K562 (cell line): ENCODE data around the gene DNAAF8. TPM values are rescaled to one million over a fixed set of nuclear protein-coding genes. Genes with fewer than 3 reads are reported as not detected.

Experiments used
- CCNT2 ChIP-seq: IDR thresholded peaks from 2 replicates; pipeline ENCODE4 v1.6.1; 2011; ENCODE audit warnings: borderline replicate concordance, low read depth, mild to moderate bottlenecking, moderate library complexity, mixed read lengths, low read length; ENCODE audit not compliant: insufficient read length; ENCODE audit errors: extremely low read depth
- FOXJ3 ChIP-seq: sonication (generic); formaldehyde crosslinking; IDR thresholded peaks from 2 replicates; pipeline ENCODE4 v1.4.0; 2020; ENCODE audit warnings: mild to moderate bottlenecking, missing genetic modification reagents
- FOXK1 ChIP-seq: sonication (generic); formaldehyde crosslinking; IDR thresholded peaks from 2 replicates; pipeline ENCODE4 v1.8.0; 2022; ENCODE audit warnings: missing genetic modification reagents, mild to moderate bottlenecking, borderline replicate concordance
- HMGN3 ChIP-seq: IDR thresholded peaks from 2 replicates; pipeline ENCODE4 v1.6.1; 2011; ENCODE audit warnings: borderline replicate concordance, low read depth, mild to moderate bottlenecking, mixed read lengths, low read length; ENCODE audit not compliant: insufficient read length; ENCODE audit errors: extremely low read depth
- HNRNPL ChIP-seq: fragments of 200-400 bp; formaldehyde crosslinking; IDR thresholded peaks from 2 replicates; pipeline ENCODE4 v1.6.1; 2017; ENCODE audit warnings: low read depth, mild to moderate bottlenecking, low read length
- HOXB6 ChIP-seq: fragments of 250-450 bp; sonication (Bioruptor Pico); IDR thresholded peaks from 2 replicates; pipeline ENCODE4 v1.5.1; 2022; ENCODE audit warnings: mild to moderate bottlenecking, borderline replicate concordance
- MTA2 ChIP-seq: fragments of 450-650 bp; IDR thresholded peaks from 2 replicates; pipeline ENCODE4 v1.6.1; 2016; ENCODE audit warnings: low read depth
- POLR2A ChIP-seq: fragments of 450-650 bp; conservative IDR thresholded peaks from 2 replicates; pipeline ENCODE4 v1.6.1; 2016
- PPARD ChIP-seq: fragments of 250-450 bp; sonication (Bioruptor Pico); IDR thresholded peaks from 2 replicates; pipeline ENCODE4 v1.8.0; 2022; ENCODE audit warnings: inconsistent platforms, mild to moderate bottlenecking, moderate library complexity
- PTRF ChIP-seq: fragments of 450-650 bp; IDR thresholded peaks from 2 replicates; pipeline ENCODE4 v1.6.1; 2016; ENCODE audit warnings: mild to moderate bottlenecking, missing genetic modification characterization, missing compliant biosample characterization
- STAT5B ChIP-seq: fragments of 250-450 bp; sonication (Bioruptor Pico); IDR thresholded peaks from 2 replicates; pipeline ENCODE4 v1.8.0; 2021; ENCODE audit warnings: mild to moderate bottlenecking, inconsistent platforms
- TAL1 ChIP-seq: fragments of 450-650 bp; IDR thresholded peaks from 2 replicates; pipeline ENCODE4 v1.6.1; 2016; ENCODE audit warnings: mild to moderate bottlenecking
- ZNF140 ChIP-seq: fragments of 250-450 bp; sonication (Bioruptor Pico); IDR thresholded peaks from 2 replicates; pipeline ENCODE4 v1.8.0; 2021; ENCODE audit warnings: moderate library complexity, mild to moderate bottlenecking, inconsistent platforms
- ZNF764 ChIP-seq: fragments of 250-450 bp; sonication (Bioruptor Pico); IDR thresholded peaks from 2 replicates; pipeline ENCODE4 v1.4.0; 2020; ENCODE audit warnings: low read depth, mild to moderate bottlenecking, moderate library complexity
- ZSCAN32 ChIP-seq: fragments of 450-650 bp; formaldehyde crosslinking; IDR thresholded peaks from 2 replicates; pipeline ENCODE4 v1.4.0; 2020; ENCODE audit warnings: mild to moderate bottlenecking, moderate library complexity
- polyA plus RNA-seq, 8 experiments: library from polyadenylated mRNA; depleted of rRNA in 4 of 8; stranded (reverse) in 5 of 8; unstranded in 3 of 8; fragments of >200 nt; fragmentation: Nextera tagmentation in 2 of 8; fragmentation: Illumina TruSeq in 1 of 8; extraction: Ambion mirVana in 2 of 8; extraction: Trizol in 1 of 8; gene quantifications; 2 replicates each; pipeline versions ENCODE4 v1.2.1 to v1.2.3, GENCODE V29; 2011 to 2014; ENCODE audit warnings: inconsistent platforms in 1 of 8, missing spikeins in 1 of 8
- total RNA-seq, 7 experiments: library from RNA; depleted of rRNA in 6 of 7; stranded (reverse); fragments of >200 nt in 6 of 7; fragmentation: Illumina TruSeq in 2 of 7; extraction: Trizol in 2 of 7; gene quantifications; 2 replicates each; pipeline versions ENCODE4 v1.2.1 to v1.2.3, GENCODE V29; 2011 to 2021; ENCODE audit warnings: low replicate concordance in 1 of 7
- TF ChIP-seq, protein P1 (sequence below), 2 experiments: fragments of 450-650 bp; conservative IDR thresholded peaks; 2 replicates each; pipeline ENCODE4 v1.6.1; 2017; ENCODE audit warnings: mild to moderate bottlenecking in 2 of 2, moderate library complexity in 2 of 2
- TF ChIP-seq, protein P2 (sequence below): fragments of 450-650 bp; formaldehyde crosslinking; IDR thresholded peaks from 2 replicates; pipeline ENCODE4 v1.4.0; 2020; ENCODE audit warnings: mild to moderate bottlenecking
- TF ChIP-seq, protein P3 (sequence below): fragments of 150-350 bp; conservative IDR thresholded peaks from 2 replicates; pipeline ENCODE4 v1.6.1; 2014; ENCODE audit warnings: low read length
- TF ChIP-seq, protein P4 (sequence below): sonication (generic); formaldehyde crosslinking; IDR thresholded peaks from 2 replicates; pipeline ENCODE4 v1.8.0; 2022; ENCODE audit warnings: mild to moderate bottlenecking, missing genetic modification reagents
- TF ChIP-seq, protein P5 (sequence below): fragments of 450-650 bp; formaldehyde crosslinking; IDR thresholded peaks from 2 replicates; pipeline ENCODE4 v1.4.0; 2020; ENCODE audit warnings: mild to moderate bottlenecking, moderate library complexity

The DNAAF8 gene
- total and polyA plus RNA-seq, 9 of the 15 experiments (the other 6 are each of a cell fraction or from before 2014, with no cell fraction given): 0.04 to 0.12 (median 0.10) TPM; not detected in 6

DNA sequence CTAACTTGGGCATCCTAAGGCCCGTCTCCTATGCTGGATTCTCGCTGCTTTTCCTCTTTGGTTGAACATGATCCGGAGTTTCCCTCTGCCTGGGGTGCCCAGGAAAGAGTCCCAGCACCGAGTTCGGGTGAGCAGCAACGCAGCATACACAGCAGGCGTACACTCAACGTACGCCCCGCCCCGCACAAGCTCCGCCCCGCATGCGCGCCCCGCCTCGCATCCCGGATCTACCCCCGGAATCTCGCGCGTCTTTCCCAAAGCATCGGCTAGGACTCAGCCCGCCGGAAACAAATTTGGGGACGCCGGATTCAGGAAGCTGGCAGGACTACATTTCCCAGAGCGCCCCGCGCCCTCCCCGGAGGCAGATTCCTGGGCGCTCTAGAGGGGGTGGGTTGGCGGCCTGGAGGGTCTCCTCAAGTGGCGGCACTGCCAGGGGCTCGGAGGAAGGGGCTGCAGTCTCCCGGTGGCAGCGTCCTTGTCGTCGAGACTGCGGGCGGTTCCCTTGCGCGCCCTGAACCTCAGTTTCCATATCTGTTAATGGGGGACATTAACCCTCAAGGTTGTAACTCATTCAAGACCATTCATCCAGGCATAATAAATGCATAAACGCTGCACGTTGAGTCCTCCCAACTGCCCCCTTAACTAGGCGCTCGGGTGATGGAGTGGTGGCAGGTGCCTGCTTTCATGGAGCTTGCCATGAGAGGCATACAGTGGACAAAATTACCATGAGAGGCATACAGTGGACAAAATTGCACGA, 34.4 kb downstream of the DNAAF8 start (continued):
- TF ChIP-seq, protein P1, sequence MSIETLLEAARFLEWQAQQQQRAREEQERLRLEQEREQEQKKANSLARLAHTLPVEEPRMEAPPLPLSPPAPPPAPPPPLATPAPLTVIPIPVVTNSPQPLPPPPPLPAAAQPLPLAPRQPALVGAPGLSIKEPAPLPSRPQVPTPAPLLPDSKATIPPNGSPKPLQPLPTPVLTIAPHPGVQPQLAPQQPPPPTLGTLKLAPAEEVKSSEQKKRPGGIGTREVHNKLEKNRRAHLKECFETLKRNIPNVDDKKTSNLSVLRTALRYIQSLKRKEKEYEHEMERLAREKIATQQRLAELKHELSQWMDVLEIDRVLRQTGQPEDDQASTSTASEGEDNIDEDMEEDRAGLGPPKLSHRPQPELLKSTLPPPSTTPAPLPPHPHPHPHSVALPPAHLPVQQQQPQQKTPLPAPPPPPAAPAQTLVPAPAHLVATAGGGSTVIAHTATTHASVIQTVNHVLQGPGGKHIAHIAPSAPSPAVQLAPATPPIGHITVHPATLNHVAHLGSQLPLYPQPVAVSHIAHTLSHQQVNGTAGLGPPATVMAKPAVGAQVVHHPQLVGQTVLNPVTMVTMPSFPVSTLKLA (conservative IDR thresholded peaks at IDR 0.05): peak in 1 of 2 experiments; percentile 25; a peak in 2 of 4 replicates
- TF ChIP-seq FOXJ3: no peak
- TF ChIP-seq, protein P2, sequence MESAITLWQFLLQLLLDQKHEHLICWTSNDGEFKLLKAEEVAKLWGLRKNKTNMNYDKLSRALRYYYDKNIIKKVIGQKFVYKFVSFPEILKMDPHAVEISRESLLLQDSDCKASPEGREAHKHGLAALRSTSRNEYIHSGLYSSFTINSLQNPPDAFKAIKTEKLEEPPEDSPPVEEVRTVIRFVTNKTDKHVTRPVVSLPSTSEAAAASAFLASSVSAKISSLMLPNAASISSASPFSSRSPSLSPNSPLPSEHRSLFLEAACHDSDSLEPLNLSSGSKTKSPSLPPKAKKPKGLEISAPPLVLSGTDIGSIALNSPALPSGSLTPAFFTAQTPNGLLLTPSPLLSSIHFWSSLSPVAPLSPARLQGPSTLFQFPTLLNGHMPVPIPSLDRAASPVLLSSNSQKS (CRISPR knock-in tag): no peak
- TF ChIP-seq STAT5B (CRISPR knock-in tag): no peak
- peak; percentile 86 for TF ChIP-seq POLR2A
- TF ChIP-seq, protein P3, sequence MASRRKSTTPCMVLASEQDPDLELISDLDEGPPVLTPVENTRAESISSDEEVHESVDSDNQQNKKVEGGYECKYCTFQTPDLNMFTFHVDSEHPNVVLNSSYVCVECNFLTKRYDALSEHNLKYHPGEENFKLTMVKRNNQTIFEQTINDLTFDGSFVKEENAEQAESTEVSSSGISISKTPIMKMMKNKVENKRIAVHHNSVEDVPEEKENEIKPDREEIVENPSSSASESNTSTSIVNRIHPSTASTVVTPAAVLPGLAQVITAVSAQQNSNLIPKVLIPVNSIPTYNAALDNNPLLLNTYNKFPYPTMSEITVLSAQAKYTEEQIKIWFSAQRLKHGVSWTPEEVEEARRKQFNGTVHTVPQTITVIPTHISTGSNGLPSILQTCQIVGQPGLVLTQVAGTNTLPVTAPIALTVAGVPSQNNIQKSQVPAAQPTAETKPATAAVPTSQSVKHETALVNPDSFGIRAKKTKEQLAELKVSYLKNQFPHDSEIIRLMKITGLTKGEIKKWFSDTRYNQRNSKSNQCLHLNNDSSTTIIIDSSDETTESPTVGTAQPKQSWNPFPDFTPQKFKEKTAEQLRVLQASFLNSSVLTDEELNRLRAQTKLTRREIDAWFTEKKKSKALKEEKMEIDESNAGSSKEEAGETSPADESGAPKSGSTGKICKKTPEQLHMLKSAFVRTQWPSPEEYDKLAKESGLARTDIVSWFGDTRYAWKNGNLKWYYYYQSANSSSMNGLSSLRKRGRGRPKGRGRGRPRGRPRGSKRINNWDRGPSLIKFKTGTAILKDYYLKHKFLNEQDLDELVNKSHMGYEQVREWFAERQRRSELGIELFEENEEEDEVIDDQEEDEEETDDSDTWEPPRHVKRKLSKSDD: peak; percentile 72; the same call in 1 of the 2 replicates
- TF ChIP-seq HMGN3: peak; percentile 60
- peak; percentile 52 for TF ChIP-seq CCNT2
- no peak for TF ChIP-seq HOXB6 (CRISPR knock-in tag)
- TF ChIP-seq PTRF (tag): no peak
- no peak for TF ChIP-seq MTA2
- TF ChIP-seq ZNF140 (CRISPR knock-in tag): no peak
- no peak for TF ChIP-seq ZSCAN32 (CRISPR knock-in tag)
- TF ChIP-seq, protein P4, sequence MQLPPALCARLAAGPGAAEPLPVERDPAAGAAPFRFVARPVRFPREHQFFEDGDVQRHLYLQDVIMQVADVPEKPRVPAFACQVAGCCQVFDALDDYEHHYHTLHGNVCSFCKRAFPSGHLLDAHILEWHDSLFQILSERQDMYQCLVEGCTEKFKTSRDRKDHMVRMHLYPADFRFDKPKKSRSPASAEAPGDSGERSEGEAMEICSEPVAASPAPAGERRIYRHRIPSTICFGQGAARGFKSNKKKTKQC (CRISPR knock-in tag): no peak
- TF ChIP-seq PPARD (CRISPR knock-in tag): no peak
- TF ChIP-seq FOXK1 (CRISPR knock-in tag): 0 out of 2 replicates have a peak, but pooled peaks have one; percentile 61
- TF ChIP-seq TAL1: no peak
- no peak for TF ChIP-seq HNRNPL
- TF ChIP-seq, protein P5, sequence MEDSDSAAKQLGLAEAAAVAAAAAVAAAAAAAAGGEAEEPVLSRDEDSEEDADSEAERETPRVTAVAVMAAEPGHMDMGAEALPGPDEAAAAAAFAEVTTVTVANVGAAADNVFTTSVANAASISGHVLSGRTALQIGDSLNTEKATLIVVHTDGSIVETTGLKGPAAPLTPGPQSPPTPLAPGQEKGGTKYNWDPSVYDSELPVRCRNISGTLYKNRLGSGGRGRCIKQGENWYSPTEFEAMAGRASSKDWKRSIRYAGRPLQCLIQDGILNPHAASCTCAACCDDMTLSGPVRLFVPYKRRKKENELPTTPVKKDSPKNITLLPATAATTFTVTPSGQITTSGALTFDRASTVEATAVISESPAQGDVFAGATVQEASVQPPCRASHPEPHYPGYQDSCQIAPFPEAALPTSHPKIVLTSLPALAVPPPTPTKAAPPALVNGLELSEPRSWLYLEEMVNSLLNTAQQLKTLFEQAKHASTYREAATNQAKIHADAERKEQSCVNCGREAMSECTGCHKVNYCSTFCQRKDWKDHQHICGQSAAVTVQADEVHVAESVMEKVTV (CRISPR knock-in tag): no peak
- no peak for TF ChIP-seq ZNF764
